GM19025 (cell line): Measurements from ENCODE around the gene IMP4.
A peak's percentile ranks its signal among the peaks of the same experiment; 100 is the strongest.
"Not testable (repeated sequence)": the region's sequence is repeated elsewhere in the genome, so short reads cannot be mapped to it uniquely, and the experiment has no call there.

ENCODE experiments used
- ATAC-seq: cut with Tn5 transposase; IDR thresholded peaks from one replicate; pipeline ENCODE4 v1.9.1; 2021; ENCODE audit warnings: mild to moderate bottlenecking, low read depth, moderate library complexity; ENCODE audit not compliant: unreplicated experiment

IMP4 gene, protein sequence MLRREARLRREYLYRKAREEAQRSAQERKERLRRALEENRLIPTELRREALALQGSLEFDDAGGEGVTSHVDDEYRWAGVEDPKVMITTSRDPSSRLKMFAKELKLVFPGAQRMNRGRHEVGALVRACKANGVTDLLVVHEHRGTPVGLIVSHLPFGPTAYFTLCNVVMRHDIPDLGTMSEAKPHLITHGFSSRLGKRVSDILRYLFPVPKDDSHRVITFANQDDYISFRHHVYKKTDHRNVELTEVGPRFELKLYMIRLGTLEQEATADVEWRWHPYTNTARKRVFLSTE

DNA sequence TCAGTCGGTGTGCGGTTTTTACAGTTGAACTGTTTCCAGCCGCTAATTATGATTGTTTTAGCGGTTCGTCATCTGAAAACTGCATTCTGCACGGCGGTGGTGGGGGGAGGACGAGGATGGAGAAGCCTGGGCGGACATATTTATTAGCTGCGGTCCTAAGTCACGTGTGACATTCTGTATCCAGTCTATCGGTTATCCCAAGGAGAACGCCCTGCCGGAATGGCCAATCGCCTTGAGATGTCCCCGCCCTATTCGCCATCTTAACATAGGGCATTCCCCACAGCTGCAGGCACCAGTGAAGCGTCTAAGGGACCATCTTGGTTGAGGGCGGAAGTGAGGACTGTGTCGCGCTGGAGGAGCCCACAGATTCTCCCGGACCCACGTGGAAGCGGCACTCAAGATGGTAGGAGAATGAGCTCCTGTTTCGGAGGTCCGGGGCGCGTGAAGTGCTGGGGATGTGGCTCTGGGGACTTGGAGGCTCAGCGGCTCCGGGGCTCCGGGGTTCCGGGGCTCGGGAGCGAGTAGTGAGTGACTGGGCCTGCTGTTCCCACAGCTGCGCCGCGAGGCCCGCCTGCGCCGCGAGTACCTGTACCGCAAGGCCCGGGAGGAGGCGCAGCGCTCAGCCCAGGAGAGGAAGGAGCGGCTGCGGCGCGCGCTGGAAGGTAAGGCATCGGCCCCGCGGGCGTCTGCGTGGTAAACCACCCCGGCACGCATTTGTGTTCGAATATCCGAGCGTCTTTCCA is at the start of gene IMP4:
IMP4 (plus strand) TSS at position 365 of the 743 bp plus-strand sequence; CDS start at position 401, 36 bp downstream.
- peak; percentile 78 for ATAC-seq

DNA sequence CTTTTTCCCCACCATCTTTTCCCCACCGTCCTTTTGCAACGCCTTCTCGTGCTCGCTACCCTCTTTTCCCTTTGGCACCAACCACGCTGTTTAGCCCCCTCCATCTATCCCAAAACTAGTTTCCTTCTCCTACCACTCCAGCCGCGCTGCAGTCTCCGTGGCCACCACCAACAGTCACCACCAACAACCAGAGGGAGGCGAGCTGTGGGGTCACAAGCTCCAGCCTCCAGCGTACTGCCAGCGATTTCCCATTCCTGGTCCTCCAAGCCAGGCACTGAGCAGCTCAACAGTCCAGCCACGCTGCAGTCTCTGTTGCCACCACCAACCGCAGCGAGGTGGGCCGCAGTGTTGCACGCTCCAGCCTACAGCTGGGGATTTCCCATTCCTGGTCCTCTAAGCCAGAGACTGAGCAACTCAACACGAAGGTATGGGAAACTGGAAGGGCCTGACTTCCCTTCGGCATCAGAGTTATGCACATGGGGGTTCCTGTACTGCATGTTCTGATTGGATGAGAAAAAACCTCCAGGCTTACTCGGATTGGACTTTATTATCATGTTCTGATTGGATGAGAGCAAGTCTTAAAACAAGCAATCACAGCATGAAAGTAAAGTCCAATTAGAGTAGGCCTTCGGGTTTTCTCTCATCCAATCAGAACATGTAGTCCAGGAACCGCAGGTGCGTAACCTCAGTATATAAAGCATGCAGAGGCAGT is 42.3 kb upstream of the IMP4 start:
- no peak for ATAC-seq

DNA sequence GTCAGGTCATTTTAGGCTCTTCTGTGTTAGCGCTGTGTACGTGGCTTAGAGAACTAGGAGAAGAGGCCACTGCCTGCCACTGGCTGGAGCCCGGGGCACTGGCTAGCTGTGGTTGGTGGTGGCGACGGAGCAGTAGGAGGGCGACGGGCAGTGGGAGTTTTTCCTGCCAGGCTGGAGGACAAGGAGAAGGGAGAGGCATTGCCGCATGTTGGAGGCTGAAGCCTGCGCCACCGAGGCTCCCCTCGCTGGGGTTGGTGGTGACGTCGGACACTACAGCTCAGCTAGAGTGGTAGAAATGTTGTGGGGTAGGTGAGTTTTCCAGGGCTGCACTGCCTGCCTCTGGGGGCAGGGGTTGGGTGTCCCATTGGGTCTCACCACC is 41.7 kb upstream of the IMP4 start:
- ATAC-seq = no peak

DNA sequence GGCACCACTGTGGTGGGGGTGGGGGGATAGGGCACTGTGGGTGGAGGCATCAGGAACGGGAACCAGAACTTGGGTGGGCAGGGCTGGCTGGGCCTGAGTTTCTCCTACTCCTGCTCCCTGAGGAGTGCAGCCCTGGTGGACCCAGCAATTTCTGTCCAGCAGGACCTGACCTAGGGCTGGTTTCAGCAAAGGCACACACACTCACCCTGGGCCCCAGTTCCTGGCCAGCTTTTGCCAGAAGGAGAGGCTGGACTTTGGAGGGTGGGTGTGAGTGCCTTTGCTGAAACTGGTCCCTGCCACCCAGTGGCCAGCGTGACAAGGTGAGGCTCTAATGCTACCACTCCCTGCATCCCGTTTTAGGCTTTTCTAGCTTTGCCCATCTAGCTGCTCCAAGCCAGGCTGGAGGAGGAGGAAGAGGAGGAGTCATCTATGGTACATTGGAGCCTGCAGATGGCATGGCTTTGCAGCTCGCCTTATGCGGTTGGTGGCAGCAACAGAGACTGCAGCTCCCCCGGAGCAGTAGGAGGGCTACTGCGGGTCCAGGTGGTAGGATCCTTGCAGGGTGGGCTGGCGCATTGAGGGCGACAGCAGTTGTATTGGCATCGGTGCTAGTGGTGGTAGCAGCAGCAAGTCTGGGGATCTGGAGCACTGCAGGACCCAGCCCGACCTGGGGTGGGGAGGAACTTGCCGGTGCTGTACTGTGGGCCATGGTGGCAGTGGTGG is 40.4 kb upstream of the IMP4 start:
- ATAC-seq = no peak

DNA sequence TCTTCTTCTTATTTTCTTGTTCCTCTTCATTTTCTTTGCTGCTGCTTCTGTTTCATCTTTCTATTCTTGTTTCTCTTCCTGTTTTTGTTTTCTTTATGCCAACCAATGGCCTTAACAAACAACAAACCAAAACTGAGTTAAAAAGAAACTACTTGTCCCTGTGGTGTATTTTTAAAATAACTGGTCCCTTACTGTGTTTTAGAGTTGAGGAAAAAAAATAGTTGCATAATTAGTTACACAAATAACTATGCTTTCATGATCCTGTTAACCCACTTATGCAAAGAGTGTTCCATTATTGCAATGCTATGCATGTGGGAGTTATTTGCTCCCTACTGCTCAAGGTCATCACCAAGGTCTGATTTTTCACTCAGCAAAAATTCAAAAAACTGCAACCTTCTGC is 39.5 kb upstream of the IMP4 start:
- peak; percentile 76 for ATAC-seq

DNA sequence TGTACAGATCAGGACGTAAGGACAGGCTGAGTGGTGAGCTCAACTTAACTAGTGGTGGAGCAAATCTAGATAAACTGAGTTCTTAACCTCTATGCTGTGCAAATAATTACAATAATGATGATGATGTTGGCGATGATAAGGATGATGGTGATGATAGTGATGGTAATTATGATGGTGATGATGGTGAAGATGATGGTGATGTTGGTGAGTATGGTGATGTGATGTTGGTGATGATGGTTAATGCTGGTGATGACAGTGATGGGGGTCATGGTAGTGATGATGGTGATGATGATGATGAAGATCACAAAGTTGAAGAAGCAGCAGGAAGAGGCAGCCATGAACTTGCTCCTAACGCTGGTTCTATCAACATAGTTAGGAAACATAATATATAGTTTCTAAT is 38.0 kb upstream of the IMP4 start:
- no peak for ATAC-seq

DNA sequence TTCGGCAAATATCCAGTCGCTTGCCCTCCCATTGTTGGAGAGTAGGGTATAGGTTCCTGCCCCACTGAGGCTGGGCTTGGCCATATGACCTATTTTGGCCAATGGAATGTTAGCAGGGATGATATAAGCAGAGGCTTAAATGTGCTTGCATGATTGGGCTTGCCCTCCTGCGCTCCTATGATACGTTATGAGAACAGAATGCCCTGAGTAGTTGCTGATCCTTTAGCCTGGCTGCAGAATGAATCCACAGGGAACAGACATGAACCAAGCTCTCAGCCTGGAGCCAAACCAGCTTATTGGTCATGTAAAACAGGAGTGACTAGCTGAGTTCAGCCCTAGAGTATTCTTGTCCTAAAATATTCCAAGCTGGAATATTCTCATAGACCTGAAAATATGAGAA is 34.8 kb upstream of the IMP4 start:
- no peak for ATAC-seq

DNA sequence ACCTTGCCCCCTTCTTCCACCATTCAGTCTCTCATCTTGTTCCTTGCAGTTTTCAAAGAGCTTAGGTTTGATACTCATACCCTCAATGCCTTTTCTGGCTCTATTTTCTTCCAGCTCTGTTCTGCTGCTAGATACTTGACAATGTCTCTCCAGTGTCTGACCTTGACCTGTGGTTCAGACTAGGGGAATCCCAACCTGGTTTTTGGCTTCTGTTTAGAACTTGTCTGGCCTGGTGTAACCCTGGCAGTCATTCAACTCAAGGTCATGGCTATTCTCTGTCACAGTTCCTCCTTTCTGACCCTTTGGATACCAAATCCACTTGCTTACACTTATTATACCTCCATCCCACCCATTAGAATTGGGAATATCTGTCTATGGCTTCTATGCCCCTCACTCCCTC is 31.8 kb upstream of the IMP4 start:
- no peak for ATAC-seq

DNA sequence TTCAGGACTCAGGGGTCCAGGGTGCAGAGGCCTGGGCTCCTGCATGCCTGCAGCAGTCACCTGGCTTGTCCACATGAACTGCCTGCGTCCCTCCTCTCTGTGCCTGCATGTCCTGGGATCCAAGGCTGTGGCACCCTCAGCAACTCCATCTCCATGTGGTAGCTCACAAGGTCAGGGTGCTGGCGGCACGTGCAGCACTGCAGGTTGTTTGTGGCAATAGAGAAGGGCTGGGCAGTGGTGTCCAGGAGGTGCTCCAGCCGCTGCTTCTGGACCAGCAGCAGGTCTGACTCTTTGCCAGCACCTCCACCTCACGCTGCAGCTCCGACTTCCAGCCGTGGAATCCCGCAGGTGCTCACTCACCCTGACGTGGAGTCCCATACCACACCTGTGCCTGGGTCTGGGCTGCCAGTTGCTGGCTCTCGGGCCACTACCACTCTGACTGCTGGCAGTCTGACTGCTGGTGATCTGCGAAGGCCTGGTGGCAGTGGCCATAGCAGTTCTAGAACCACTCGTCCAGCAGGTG is 28.8 kb upstream of the IMP4 start:
- ATAC-seq = no peak

DNA sequence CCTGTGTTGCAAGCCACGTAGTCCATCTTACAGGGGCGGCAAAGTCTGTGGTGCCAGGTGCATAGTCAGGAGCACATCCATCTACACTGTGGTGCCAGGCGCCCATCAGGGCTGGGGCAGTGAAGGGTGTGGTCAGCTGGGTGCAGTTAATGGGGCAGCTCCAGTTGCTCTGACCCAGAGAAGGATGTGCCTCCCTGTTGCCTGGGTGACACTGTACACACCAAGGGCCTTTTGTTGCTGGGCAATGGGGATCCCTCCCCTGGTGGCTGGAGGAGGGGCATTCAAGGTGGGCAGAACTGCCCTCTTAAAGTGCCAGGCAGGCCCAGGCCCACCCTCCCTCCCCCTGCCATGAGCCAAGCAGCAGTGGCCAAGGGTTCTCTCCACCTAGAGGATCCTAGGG is 28.3 kb upstream of the IMP4 start:
- no peak for ATAC-seq

DNA sequence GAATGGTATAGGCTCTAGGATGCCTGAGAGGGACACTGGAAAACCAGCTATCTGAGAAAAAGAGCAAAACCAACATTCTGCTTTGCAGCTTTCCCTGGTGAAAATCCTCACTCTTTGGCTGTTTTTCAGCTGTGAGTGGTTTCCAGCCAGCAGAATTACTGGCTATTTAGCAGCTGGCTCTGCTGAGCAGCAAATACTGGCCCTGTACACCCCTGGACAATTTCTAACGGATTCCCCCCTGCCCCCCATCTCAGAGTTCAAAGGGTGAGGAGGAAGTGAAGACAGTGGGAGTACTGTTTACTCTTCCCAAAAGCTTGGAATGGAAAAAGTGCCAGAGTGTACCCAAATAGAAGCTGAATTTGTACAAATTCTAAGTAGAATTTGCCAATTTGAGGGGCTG is 26.1 kb upstream of the IMP4 start:
- no peak for ATAC-seq

DNA sequence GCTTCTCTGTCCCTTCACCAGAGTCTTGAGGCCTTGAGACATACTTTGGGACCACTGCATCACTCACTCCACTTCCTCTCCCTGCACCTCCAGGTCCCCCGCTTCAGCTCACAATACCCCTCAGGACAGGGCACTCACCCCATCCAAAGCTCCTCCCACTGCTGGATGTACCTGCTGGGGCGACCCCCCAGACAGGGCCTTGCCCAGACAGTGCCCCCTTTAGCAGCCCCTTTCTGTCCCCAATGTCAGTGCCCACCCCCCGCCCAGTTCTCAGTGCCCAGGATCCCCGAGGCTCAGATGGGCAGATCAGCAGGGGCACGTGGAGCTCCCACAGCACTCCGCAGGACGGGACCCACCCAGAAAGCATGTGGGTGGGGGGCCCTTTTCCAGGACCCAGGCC is 23.8 kb upstream of the IMP4 start:
- no peak for ATAC-seq

DNA sequence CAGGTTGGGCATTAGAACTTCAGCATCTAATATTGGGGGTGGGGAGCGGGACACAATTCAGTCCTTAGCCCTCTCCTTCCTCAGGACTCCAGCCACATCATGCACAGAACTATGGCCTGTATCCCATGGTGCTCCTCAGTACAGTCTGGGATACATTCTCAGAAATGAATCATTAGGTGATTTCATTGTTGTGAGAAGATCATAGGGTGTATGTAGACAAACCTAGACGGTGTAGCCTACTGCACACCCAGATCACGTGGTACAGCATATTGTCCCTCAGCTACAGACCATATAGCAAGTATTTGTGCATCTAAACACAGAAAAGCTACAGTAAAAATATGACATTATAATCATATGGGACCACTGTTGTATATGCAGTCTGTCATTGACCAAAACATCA is 23.2 kb upstream of the IMP4 start:
- ATAC-seq = no peak

DNA sequence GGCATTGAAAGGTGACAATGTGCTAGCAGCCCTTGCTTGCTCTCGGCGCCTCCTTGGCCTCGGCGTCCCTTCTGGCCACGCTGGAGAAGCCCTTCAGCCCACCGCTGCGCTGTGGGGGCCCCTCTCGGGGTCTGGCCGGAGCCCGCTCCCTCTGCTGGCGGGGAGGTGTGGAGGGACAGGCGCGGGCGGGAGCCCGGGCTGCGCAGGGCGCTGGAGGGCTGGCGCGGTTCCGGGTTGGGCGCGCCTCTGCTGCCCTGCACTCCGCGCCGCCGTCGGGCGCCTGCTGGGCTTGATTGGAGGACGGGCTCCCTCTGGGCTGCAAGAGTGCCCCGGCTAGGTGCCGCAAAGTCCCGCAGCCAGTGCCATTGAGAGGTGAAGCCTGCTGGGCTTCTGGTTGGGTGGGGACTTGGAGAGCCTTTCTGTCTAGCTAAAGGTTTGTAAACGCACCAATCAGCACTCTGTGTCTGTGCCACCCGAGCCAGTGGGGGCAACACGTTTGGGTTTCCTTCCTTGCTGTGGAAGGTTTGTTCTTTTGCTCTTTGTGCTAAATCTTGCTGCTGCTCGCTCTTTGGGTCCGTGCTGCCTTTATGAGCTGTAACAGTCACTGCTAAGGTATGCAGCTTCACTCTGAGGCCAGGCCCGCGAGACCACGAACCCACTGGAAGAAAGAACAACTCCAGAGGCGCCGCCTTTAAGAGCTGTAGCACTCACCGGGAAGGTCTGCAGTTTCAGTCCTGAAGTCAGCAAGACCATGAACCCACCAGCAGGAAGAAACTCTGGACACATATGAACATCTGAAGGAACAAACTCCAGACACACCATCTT is 14.8 kb upstream of the IMP4 start:
- ATAC-seq = no peak

DNA sequence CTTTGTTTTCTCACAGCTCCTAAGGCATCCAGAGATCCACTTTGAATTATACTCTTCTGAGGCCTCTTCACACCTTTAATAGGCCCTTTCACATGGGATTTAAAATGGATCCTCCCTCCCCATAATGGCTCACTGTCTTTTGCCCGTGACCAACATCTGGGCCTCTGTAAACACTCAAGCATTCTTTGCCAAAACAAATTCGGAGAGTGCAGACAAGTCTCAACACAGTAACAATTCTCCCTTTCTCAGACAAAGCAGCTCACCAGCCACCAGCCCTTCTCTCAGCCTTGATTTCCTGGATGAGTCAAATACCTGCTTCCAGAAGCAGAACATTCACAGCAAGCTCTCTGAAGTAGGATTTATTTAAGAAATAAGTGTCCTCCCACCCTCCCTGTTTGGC is 14.0 kb upstream of the IMP4 start:
- ATAC-seq = no peak

DNA sequence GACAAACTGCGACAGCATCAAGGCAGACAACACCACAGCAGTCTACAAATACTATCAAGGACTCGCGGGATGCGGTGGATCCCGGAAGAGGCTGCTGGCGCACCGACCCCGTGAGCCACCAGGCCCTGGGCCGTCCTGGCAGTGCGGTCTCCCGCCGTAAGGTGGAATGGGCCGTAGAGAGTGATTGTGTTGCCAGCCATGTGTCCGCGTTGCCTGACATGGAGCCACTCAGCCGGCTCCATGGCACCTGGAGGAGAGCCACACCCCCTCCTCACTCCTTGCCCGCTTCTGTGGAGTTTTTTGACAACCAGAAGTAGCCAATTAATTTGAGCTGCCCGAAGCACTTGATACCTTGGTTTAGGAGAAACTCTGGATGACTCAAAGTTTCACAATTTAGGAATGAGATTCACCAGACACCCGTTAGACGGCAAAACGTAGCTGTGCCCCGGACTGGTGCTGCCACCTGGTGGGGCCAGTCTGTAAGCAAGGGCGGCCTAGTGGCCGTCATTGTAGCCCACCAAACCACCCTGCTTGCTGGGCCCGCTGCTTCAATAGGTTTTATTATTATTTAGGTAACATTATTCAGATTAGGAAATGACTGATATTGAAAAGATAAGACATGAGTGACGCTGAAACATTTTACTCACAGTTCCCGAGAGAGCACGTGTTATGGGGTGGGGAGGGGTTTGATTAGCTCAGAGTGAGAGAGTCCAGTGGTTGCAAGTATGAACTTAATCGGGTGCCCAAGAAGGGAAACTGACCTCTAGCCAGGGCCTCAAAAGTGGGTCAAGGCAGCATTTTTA is 10.2 kb upstream of the IMP4 start:
- no peak for ATAC-seq

DNA sequence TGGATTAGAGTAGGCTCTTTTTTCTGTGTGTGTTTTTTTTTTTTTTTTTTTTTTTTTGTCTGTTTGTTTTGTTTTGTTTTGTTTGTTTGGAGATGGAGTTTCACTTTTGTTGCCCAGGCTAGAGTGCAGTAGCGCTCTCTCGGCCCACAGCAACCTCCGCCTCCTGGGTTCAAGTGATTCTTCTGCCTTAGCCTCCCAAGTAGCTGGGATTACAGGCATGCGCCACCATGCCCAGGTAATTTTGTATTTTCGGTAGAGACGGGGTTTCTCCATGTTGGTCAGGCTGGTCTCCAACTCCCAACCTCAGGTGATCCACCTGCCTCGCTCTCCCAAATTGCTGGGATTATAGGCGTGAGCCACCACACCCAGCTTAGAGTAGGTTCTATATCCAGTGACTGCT is 9.4 kb upstream of the IMP4 start:
- not testable (repeated sequence) for ATAC-seq

DNA sequence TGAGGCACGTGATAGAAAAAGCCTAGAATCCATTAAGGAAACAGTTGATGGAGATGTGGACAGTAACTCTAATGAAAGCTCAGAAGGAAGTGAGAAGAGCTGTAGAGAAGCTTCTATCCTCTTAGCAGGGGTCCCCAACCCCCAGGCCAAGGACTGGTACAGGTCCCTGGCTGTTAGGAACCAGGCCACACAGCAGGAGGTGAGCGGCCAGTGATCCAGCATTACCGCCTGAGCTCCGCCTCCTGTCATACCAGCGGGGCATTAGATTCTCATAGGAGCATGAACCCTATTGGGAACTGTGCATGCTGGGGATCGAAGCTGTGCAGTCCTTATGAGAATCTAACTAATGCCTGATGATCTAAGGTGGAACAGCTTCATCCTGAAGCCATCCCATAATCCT is 8.7 kb upstream of the IMP4 start:
- no peak for ATAC-seq

DNA sequence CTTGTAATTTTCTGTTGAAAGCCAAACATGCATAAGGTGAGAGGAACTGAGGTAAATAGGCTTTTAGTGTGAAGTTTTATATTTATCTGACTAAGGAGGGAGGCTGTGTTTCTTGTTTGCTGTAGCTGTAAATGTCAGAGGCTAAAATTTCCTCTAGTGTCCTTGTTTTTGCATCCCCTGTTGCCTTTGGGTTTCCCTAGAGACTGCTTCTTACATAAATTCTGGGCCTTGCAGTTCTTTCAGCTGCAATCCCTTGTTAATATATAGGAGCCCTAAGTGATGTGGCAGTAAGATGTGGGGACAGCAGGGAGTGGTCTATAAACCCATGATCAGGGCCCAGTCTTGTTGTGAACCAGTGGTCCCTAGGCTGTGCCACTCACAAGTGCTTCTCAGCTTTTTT is 7.5 kb upstream of the IMP4 start:
- no peak for ATAC-seq
